ENCODE results near the gene MOCS3.

MOCS3 gene, protein sequence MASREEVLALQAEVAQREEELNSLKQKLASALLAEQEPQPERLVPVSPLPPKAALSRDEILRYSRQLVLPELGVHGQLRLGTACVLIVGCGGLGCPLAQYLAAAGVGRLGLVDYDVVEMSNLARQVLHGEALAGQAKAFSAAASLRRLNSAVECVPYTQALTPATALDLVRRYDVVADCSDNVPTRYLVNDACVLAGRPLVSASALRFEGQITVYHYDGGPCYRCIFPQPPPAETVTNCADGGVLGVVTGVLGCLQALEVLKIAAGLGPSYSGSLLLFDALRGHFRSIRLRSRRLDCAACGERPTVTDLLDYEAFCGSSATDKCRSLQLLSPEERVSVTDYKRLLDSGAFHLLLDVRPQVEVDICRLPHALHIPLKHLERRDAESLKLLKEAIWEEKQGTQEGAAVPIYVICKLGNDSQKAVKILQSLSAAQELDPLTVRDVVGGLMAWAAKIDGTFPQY

DNA sequence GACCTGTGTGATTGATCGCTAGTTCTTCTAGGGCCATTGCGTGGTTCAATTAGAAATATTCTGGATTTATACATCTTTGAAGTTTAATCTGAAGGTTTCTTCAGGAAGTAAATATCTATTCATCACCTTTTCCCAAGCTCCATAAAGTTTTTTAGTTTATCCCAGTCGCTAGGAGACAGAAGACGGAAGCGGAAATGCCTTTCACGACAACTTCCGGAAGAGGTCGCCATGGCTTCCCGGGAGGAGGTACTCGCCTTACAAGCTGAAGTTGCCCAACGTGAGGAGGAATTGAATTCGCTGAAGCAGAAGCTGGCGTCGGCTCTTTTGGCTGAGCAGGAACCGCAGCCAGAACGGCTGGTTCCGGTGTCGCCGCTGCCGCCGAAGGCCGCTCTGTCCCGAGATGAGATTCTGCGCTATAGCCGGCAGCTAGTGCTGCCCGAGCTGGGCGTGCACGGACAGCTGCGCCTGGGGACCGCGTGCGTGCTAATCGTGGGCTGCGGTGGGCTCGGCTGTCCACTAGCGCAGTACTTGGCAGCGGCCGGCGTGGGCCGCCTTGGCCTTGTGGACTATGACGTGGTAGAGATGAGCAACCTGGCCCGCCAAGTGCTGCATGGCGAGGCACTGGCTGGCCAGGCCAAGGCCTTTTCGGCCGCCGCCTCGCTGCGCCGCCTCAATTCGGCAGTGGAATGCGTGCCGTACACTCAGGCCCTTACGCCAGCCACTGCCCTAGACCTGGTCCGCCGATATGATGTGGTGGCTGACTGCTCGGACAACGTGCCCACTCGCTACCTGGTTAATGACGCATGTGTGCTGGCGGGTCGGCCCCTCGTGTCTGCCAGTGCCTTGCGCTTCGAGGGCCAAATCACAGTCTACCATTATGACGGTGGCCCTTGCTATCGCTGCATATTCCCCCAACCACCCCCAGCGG lies at the start of gene MOCS3:
MOCS3 (plus strand) TSS at position 204 of the 928 bp plus-strand sequence; CDS start at position 229, 25 bp downstream.
- peak; percentile 88 to 90 for DNase-seq

DNA sequence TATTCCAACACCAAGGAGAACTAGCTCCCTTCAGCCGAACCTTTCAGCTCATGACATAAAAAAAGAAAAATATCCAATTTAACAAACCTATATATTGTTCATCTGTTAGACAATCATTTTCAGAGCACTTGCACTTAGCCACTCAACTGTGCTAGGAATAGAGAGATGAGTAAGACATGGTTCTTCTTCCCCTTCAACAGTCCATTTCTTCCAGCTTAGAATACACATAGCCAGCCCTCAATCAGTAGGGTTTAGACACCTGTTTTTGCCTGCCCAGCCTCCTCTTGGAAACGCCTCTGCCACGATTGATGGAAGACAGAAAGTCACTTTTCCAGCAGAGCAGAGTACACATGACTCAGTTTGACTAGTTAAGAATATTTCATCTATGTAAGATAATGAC lies 49.2 kb upstream of the MOCS3 start:
- no peak for DNase-seq

DNA sequence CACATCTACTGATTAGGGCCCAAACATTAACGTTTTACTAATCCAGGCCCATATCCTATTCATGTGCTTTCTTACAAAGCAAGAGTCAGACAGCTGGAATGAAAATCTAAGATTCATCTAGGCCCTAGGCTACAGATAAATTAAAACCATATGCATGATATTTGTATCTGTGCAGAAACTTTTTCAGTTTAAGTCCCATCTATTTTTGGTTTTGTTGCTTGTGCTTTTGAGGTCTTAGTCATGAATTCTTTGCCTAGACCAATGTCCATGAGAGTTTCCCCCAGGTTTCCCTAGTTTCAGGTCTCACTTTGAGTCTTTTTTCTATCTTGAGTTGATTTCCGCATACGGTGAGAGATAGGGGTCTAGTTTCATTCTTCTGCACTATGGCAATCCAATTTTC lies 47.6 kb upstream of the MOCS3 start:
- DNase-seq = no peak

DNA sequence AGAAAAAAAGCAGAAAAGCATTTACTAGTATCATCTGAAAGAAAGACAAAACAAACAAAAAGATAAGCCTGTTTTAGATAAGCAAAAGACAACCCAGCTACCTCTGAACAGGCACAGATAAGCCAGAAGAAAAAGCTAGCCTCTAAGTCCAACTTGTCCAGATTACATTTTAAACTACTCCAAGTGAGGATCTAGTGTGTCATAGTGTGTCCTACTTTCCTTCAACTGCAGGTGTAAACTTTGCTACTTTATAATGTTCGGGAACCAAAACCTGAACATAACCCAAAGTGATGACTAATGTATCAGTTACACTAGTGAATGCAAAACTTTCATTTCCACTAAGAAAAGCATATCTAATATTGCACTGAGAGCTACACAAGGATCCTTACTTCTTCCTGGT lies 46.9 kb upstream of the MOCS3 start:
- no peak for DNase-seq

DNA sequence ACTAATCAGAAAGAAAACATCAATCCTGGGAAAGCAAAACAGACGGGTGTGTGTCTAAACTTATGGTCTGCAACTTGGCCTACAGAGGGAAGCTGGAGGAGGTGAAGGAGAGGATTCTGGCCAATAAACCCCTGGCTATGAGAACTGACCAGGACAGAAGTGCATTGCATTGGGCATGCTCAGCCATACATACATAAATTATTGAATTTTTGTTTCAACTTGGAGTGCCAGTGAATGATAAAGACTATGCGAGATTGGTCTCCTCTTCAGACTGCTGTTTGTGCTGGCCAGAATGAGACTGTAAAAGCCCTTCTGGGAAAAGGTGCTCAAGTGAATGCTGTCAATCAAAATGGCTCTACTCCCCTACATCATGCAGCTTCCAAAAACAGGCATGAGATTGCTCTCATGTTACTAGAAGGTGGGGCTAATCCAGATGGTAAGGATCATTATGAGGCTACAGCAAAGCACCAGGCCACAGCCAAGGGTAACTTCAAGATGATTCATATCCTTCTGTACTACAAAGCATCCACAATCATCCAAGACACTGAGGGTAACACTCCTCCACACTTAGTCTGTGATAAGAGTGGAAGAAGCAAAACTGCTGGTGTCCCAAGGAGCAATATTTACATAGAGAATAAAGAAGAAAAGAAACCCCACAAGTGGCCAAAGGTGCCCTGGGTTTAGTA lies 44.8 kb upstream of the MOCS3 start:
- DNase-seq = no peak

DNA sequence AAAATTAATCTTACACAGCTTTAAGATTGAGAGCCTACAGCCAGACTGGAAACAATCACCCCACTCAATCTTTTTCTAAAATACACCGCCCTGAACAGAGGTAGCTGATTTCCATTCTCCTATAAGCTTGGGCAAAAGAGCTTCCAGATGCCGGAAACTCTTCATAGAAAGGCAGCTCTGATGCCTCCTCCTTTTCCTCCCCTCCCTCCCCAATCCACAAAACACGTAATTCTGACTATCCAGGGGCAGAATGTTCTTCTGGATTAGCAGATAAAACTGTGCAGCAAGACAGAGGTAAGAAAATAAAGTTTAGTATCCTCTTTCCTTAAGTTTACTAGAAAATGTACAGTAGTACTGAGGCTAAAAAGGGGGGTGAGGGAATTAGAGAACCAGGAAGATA lies 43.2 kb upstream of the MOCS3 start:
- no peak for DNase-seq

DNA sequence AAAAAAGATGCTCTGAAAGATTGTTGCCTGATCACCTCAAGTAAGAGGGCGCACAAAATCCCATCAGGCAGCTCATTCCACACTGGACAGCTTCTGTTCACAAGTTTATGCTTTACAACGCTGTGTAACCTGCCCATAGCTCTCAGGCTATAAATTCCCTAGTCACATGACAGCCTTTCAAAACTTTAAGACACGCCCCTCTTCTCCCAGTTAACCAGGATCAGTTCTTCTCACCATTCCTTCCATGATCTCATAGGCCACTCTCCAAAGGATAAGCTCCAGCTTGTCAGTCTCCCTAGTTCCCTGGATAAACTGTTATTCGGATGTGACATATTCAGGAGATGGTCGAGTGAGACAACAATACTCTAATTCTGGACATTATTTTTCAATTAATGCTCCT lies 42.4 kb upstream of the MOCS3 start:
- no peak for DNase-seq

DNA sequence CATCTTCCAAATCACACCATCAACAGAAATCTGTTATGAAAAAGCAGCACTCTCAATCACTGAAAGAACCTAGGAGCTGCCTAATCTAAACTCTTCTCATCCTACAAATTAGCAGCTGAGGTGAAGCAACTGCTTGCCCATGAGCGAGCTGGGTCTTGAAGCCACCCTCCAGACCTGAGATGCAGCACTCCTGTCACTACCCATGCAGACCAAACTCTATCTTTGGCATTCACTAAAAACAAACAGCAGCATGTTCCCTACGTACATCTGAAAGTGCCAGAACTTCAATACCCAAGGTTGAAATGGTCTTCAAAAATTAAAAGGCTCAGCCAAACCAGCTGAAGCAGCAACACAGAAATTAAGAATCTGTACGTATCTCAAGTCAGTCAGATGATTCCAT lies 41.7 kb upstream of the MOCS3 start:
- no peak for DNase-seq

DNA sequence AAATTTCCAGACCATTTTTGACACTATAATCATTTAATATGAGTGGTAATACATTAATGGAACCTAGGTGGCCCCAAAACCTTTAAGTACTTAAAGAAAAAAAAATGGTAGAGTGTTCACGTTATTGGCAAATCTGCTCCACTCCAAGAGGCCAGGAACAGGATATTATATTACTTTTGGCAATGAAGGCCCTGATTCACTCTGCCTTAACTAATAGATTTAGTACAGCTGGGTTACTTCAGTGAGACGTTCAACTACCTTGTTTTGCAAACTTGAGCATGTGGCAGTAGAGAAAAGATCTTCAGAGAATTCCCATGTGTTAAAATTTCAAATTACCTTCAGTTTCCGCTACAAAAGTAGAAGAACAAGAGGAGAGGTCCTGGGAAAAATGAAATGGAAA lies 40.2 kb upstream of the MOCS3 start:
- no peak for DNase-seq

DNA sequence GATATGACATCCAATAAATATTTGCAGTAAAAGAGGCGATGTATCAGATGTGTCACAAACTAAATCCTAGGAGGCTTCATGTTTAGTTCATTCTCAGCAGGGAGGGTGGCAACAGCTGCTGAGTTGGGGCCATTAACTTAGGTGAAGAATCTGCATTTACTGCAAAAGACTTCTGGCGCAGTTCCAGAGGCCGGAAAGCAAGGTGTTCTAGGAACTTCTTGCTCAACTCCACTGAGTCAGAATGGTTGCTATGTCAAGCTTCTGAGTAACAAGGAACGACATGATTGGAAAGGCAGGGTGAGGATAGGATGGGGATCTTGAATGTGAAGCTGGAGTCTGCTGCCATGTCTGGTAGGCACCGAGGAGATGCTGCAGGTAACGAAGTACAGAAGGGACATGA lies 39.1 kb upstream of the MOCS3 start:
- DNase-seq = no peak

DNA sequence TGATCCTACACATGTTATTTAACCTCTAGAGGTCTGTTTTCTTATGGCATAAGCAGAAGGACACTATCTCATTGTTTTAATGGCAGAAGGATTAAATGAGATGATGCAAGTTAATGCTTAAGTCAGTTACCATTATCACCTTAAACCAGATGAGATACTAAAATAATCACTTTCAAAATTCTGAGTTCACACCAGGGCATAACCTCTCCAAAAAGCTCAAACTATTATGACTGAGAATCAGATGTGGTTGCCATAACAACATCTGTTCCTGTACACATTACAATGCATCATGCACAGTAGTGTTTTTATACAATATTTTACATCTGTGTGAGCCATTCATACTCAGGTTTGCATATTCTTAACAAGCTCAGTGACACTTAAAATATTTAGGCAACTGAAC lies 37.6 kb upstream of the MOCS3 start:
- peak in 1 of 2 donors; percentile 26 for DNase-seq

DNA sequence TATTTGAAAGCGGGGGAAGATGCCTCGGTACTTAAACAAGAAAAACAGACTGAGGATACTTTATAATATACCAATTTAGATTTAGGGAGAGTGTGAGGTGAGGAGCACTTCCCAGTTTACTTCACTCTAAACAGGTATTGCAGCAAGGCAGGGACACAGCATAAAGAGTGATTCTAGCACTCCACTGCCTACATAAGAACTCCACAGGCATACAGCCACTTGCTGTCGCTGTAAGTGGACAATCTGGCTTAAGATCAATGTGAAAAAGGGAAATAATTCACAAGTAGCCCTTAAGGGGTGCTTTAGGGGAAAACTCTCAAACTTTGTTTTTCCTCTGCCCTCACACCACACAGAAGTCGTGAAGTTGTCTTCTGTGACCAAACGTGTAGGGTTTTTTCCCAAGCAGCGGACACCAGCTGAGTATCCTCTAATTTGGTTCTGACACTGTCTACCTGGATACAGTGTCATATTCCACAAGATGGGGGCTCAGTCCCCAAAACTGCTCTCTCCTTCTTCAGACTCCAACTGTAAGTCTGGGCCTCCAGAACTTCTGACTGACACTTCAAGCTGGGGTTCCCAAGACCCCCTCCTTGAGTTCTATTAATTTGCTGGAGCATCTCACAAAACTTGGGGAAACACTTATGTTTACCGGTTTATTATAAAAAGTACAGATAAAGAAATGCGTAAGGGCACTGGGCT lies 36.7 kb upstream of the MOCS3 start:
- no peak for DNase-seq

DNA sequence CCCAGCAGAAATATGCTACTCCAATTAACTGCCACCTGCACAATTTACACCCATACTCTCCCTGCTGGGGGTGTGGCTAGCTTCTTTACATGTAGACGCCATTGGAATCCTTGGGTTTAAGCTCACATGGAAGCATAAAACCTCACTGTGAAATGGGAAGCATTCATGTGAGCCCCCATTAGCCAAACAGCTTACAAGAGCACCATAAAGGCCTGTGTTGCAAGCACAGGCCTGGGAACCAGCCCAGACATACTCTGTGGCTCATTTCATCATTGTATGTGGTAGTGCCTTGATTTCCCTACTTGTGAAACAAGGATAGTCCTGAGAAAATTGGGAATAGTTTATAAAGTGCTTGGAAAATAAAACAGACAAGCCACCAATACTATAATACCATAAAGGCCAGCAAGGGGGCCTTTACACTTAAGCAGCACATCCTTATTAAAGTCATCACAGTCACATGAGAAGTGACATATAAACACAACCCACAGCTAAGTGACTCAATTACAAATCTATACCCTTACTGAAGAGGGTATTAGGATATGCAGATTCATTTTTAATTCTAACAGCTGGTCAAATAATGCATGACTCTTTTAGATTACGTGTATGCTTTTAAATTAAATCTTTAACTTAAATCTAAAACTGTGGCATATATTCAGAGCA lies 34.2 kb upstream of the MOCS3 start:
- no peak for DNase-seq

DNA sequence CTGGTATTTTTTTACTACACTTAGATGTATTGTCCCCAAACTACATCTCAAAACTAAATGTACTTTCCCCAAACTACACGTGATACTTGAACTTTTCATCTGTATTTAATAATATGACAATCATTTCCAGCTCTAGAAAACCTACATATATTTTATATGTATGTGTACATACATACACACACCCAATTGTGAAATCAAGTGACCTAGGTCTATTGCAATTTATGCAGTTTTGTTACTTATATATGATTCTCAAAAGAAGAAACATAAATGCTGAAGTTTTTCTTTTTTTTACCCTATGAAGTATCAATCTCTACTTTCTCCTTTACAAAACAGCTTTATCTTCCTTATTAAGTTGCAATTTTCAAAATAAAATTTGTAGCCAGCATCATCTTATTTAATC lies 32.1 kb upstream of the MOCS3 start:
- no peak for DNase-seq

DNA sequence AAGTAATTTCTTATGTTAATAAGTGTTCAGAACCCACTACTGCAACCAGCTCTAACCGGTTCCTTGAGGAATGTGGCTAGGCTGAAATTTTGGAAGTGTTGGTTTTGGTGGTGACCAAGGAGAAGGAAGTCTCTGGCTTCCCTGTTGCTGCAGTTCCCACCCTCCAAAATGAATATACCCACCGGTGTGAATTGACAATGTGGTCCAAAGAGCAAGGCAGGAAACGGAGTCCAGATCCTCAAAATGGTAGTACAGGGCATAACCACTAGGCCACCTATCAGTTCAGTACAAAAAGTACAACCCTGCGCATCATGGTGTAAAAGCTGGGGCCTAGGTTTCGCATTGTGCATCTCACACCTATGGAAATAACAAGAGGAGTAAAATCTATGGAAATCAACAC lies 30.1 kb upstream of the MOCS3 start:
- DNase-seq = no peak

DNA sequence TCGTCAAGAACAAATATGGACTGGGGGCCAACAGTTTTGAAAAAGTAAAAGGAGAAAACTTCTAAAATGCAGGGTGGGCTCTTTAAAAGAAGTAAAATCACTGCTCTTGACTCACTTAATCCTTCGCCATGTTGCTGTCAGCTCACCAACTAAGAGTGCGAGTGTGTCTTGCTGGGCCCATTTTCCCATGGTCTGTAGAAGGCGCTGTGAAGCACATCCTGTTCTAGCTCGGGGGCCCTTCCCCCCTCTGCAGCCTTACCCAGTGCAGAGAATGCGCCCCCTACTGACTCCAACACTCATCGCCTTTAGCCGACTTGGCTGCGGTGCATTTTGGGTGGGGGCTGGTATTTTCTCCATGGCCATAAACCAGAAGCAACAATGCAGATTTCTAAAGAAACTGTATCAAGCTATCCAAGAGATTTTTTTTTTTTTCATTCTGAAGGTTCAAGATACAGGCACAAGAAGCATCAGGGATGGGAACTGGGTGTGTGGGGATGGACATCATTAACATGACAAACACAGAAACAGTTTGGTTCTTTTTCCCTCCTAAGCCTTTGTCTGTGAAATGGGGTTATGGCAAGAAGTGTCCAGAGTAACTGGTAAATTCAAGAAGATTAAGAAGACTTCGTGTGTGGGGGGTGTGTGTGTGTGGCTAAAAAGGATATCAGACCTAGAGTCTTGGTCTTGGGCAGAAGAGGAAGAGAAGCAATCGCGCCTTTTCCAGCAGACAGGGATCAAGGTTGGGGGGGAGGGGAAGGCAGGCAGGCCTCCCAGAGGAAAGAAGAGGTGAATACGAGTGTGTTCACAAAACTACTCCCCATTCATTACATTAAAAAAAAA lies 29.1 kb upstream of the MOCS3 start:
- peak; percentile 93 to 95 for DNase-seq

DNA sequence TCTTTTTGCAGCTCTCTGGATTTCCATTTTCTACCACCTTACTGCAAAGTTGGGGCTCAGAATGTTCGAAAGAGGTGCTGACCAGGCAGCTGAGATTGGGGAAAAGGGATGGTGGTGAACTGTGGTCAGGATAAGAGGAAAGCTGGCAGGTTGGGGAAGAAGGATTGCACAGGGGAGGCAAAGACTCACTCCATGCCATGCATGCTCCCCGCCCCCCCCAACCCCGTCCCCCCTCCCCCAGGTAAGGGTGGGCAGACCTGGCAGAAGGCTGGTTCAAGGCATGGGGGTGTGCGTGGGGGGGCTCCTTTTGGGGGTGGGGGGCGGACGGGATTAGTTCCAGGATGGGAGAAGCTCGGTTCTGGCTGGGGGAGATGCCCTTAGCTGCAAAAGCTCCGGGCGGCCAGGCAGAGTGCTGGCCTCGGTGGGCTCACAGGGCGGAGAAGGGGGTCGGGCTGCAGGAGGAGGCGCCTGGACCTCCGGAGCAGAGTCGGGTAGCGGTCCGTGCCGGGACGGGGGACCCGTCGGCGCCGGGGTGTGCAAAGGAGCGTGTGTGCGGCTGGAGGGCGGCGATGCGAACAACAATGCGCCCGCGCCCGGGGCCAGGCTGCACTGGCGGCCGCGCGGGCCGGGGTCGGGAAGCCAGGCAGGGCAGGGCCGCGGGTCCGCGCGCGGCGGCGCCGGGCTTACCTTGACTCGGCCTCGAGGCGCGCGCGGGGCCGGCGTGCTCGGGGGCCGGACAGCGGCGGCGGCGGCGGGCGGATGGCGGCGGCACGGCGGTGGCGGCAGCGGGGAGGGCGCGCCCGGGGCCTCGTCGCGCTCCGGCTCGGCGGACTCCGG lies 28.3 kb upstream of the MOCS3 start:
- peak; percentile 3 to 15 for DNase-seq

DNA sequence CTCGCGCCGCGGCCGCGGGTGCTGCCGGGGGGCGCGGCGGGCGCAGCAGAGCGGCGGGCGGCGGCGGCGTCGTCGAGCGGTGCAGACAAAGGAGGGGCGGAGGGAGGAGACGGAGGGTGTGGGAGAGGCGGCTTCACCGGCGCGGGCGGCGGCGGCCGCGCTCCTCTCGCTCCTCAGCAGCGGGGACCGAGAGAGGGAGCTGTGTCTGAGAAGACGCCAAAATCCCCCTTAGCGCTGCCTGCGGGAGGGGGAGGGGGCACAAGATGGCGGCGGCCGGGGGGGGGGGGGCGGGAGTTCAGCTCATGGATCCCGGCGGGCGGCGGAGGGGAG lies 27.7 kb upstream of the MOCS3 start:
- DNase-seq = no peak

DNA sequence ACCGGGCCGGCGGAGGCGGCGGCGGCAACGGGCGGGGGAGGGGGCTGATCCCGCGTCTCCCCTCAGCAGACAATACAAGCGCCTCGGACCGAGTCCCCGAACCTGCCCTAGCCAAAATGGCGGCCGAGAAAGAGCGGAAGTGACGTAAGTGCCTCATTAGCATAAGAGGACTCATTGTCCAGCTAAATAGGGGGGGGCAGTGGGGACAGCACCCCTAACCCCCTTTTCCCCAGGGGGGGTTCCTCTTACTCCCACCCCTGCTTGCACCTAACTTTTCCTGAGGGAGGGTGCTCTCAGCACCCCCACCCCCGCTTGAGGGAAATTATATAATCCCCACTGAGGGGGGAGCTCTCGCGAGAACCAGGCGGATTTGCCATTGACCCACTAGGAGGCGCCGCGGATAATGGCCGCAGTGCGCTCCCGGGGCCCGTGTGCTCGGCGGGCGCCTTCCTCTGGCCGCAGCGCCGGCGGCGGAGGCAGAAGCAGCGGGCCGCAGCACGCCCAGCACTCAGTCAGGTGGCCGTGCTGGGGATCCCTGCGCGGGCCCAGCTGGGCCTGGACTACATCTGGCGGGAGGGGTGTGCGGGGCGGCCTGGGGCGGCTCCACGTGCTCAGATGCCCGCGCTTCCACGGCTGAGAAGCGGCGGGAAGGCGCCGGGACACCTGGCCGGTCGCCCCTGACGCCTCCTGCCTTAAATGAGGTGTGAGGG lies 27.2 kb upstream of the MOCS3 start, which contains the start of gene ADNP:
ADNP (minus strand) TSS at position 132 of the 710 bp plus-strand sequence. CDS start 27,441 bp downstream, outside the sequence.
- DNase-seq = peak; percentile 92
